Activated naive CD4-positive, alpha-beta T cell treated with anti-CD3 and anti-CD28 coated beads, Interleukin-2, amount 10 ng/mL, durations not matched to agents 7 days and 5 days (primary cell): ENCODE data around the gene PTCD3.

ENCODE experiments used
- CTCF ChIA-PET: fragments of 350-600 bp; sonication (Branson Sonifier 250); formaldehyde crosslinking; loops from one replicate; lab custom pipeline; 2021; ENCODE audit warnings: antibody characterized with exemption; lab: Charles Lee
- DNase-seq: peaks from one replicate; pipeline ENCODE4 v3.0.0-alpha.2; 2020
- H3K27ac Mint-ChIP-seq: one replicate; pipeline ENCODE4 v1.8.0; 2021; ENCODE audit warnings: mild to moderate bottlenecking, moderate library complexity, mixed read lengths
- H3K27me3 Mint-ChIP-seq: one replicate; pipeline ENCODE4 v1.8.0; 2021; ENCODE audit warnings: mild to moderate bottlenecking, mixed read lengths
- H3K36me3 Mint-ChIP-seq: one replicate; pipeline ENCODE4 v1.8.0; 2021; ENCODE audit warnings: mixed read lengths
- H3K4me1 Mint-ChIP-seq: one replicate; pipeline ENCODE4 v1.8.0; 2021; ENCODE audit warnings: mixed read lengths
- H3K4me3 Mint-ChIP-seq: one replicate; pipeline ENCODE4 v1.8.0; 2021; ENCODE audit warnings: mild to moderate bottlenecking, moderate library complexity, mixed read lengths
- H3K9me3 Mint-ChIP-seq: one replicate; pipeline ENCODE4 v1.8.0; 2021; ENCODE audit warnings: mixed read lengths

Gene PTCD3

DNA sequence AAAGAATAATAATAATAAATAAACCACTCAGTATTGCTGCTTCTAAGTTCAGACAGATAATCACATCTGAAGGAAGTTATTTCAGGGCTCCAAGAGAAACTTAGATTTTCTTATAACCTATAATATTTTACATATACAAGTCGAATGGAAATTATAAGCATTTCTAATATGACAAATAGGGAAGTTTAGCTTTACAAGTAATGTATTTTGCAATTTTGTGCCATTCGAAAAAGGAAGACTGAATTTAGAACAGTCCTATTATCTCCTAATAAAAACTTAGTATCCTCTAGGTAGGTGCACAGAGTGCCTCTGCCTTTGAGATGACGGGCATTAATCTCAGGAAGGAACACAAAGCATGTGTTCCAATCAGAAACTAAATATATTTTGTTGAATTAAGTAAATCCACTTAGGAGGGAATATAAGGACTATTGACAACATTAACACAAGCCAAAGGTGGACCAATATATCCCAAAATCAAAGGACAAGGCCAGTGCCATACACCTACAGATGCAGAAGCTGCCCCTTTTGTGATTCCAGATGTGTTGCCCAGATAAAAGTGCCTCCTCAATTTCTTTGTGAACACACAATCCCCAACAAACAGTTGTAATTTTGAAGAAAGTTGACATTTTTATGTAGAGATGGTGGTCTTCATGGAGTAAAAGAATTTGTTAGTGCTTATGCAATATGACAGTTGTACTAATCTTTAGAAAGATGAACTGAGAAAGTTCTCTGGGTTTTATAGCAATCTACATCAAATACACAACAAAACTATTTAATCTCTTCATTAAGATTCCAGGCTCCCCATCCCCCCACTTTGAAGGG is 36.6 kb downstream of the PTCD3 start:
- Mint-ChIP-seq H3K27me3 (no peaks in the 10 kb centered on the region), H3K9me3 (no peaks in the 10 kb centered on the region), H3K27ac (no peak overlapping the region), H3K36me3 (peaks cover 77% of the 10 kb centered on the region), H3K4me3 (no peak overlapping the region), H3K4me1 (no peaks in the 10 kb centered on the region)
- CTCF ChIA-PET, result no interaction called here
- DNase-seq, result no peak

DNA sequence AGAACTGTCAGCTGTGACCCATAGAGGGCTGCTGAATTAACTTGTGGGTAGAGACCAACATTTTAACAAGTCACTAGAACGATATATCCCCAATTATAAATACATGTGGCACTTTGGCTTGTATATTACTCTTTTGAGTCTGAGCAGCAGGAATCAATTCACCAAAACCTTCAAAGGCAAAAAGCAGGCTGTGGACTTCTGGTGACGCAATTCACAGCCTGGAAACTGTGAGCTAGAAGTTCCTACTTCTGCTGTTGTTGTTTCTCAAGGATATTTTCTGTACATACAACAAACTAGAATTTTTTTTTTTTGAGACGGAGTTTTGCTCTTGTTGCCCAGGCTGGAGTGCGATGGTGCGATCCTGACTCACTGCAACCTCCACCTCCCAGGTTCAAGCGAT is 37.3 kb downstream of the PTCD3 start:
- Mint-ChIP-seq H3K9me3 (no peaks in the 10 kb centered on the region), H3K27me3 (no peaks in the 10 kb centered on the region), H3K4me1 (no peaks in the 10 kb centered on the region), H3K4me3 (no peak overlapping the region), H3K36me3 (peaks cover 77% of the 10 kb centered on the region), H3K27ac (no peak overlapping the region)
- CTCF ChIA-PET, result no interaction called here
- no peak for DNase-seq

DNA sequence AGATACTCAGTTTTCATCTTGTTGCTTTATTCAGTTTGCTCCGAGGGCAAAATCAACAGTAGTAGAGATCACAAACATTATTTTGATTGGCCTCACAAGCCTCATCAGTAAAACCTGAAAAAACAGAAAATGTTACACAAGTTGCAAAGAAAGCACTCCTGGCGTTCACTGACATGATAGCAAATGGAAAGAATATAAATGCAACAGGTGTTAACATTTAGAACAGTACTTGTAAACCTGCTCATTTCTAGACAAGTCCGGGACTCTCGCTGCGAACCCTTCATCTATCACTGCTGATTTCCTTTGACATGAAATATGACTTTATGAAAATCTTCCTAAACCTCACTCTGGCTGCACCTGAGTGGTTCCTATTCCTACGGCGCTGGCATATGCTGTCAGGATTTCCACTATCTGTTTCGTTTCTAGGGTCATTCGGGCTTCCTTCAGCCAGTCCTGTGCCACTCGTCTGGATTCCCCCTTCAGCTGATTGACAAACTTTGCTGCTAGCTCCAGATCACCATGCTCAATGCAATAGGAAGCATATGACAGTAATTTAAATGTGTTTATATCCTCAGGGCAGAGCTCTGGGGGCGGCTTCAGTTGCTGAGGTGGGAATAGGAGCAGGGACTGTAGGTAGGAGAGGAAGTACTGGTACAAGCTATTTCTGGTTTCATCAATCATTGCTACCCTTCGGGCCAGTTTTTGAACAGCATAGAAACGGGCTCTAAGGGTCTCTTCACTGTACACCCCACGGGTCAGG is 38.1 kb downstream of the PTCD3 start:
- CTCF ChIA-PET, result no interaction called here
- Mint-ChIP-seq H3K4me3 (no peak overlapping the region), H3K9me3 (no peaks in the 10 kb centered on the region), H3K36me3 (peaks cover 76% of the 10 kb centered on the region), H3K4me1 (no peaks in the 10 kb centered on the region), H3K27ac (no peak overlapping the region), H3K27me3 (no peaks in the 10 kb centered on the region)
- no peak for DNase-seq

DNA sequence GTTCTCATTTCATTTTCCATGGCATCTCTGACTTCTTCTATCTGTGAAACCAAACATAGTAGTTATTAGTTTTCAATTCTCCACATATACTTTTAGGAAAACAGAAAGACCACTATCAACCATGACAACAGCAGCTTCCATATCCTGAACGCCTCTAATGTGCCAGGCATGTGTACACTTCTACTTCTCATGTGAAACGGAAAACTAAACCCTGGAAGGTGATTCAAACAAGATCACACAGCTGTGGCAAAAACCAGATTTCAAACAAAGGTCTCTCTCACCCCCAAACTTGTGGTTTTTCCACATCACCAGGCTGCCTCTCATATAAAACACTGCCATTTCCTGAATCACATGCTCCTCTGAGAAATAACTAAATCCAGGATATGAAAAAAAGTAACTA is 41.8 kb downstream of the PTCD3 start:
- no peaks in the 10 kb centered on the region for H3K4me1 Mint-ChIP-seq
- H3K27ac Mint-ChIP-seq, result no peak overlapping the region
- no peaks in the 10 kb centered on the region for H3K9me3 Mint-ChIP-seq
- CTCF ChIA-PET, result interaction anchor here (0.6 to 1.3 kb wide), 2 partner anchors 25 to 225 kb away, joined by 3 read pairs; no protein-coding TSS in a partner anchor
- no peak for DNase-seq
- peaks cover 72% of the 10 kb centered on the region for H3K36me3 Mint-ChIP-seq
- no peak overlapping the region for H3K4me3 Mint-ChIP-seq
- H3K27me3 Mint-ChIP-seq, result no peaks in the 10 kb centered on the region

DNA sequence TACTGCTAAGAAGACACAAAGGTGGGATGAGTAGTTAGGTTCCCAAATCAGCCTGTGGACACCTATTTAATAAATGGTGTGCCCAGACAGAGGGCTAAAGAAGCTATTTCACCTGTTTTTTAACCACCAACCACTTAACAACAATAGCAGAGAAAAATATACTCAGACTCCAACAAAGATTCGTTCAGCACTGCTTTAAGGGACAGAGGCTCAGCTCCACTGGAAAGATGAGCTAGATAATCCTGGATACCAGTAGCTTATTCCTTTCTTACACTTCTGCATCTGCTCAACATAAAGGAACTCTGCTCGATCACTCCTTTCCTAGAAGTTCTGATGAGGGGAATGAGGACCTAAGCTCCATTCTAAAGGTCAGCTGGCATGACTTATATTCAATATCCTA is 44.5 kb downstream of the PTCD3 start:
- DNase-seq, result no peak
- H3K36me3 Mint-ChIP-seq, result peaks cover 67% of the 10 kb centered on the region
- H3K27me3 Mint-ChIP-seq, result no peaks in the 10 kb centered on the region
- no peak overlapping the region for H3K4me3 Mint-ChIP-seq
- H3K4me1 Mint-ChIP-seq, result no peaks in the 10 kb centered on the region
- H3K27ac Mint-ChIP-seq, result no peak overlapping the region
- H3K9me3 Mint-ChIP-seq, result no peaks in the 10 kb centered on the region
- CTCF ChIA-PET, result interaction anchor here (1.2 kb wide), 1 partner anchor 323 kb away, joined by 4 read pairs; no protein-coding TSS in a partner anchor

DNA sequence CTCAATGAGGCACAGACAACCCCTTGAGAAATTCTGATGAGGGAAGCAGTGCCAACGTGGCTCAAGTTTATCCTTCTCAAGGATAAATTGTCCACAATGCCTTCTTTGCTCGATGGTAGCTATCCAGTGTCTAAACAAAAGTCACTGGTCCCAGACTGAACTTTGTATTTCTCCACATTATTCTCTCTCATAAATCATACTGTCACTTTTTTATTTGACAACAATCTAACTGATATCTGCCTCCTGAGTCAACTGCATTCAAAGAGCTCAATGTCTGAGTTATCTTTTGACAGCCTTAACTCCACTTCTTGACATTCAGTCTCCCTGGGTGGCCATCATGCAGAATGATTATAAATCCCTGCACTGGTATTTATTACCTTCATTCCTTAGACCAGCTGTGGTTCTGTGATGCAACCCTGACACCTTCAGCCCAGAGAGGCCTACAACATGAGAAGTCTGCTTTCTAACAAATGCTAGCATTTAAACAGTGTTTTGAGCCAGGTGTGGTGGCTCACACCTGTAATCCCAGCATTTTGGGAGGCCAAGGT is 51.0 kb downstream of the PTCD3 start:
- H3K4me1 Mint-ChIP-seq, result no peaks in the 10 kb centered on the region
- CTCF ChIA-PET, result no interaction called here
- H3K27ac Mint-ChIP-seq, result no peak overlapping the region
- no peaks in the 10 kb centered on the region for H3K9me3 Mint-ChIP-seq
- no peak for DNase-seq
- peaks cover 59% of the 10 kb centered on the region for H3K36me3 Mint-ChIP-seq
- no peak overlapping the region for H3K4me3 Mint-ChIP-seq
- no peaks in the 10 kb centered on the region for H3K27me3 Mint-ChIP-seq

DNA sequence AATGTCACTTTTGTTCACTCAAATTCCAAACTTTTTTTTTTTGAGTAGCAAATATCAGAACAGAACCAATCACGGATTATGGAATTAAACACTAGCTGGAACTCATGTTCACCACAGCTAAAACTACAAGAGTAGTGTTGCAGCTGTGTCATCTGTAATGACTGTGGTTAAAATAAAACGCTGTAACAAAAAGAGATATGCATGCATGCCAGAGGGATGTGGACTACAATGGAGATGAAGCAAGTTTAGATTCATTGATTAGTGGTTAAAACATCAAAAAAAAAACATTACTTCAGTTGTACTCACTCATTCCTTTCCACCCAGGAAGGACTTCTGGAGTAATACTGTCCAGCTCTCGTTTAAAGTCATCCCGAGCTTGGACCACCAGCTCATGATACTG is 52.3 kb downstream of the PTCD3 start:
- Mint-ChIP-seq H3K9me3 (no peaks in the 10 kb centered on the region), H3K36me3 (peaks cover 61% of the 10 kb centered on the region), H3K4me3 (no peak overlapping the region), H3K27me3 (no peaks in the 10 kb centered on the region), H3K4me1 (no peaks in the 10 kb centered on the region), H3K27ac (no peak overlapping the region)
- no peak for DNase-seq
- CTCF ChIA-PET, result interaction anchor here (0.6 kb wide), 1 partner anchor 45 kb away, joined by 6 read pairs; no protein-coding TSS in a partner anchor

DNA sequence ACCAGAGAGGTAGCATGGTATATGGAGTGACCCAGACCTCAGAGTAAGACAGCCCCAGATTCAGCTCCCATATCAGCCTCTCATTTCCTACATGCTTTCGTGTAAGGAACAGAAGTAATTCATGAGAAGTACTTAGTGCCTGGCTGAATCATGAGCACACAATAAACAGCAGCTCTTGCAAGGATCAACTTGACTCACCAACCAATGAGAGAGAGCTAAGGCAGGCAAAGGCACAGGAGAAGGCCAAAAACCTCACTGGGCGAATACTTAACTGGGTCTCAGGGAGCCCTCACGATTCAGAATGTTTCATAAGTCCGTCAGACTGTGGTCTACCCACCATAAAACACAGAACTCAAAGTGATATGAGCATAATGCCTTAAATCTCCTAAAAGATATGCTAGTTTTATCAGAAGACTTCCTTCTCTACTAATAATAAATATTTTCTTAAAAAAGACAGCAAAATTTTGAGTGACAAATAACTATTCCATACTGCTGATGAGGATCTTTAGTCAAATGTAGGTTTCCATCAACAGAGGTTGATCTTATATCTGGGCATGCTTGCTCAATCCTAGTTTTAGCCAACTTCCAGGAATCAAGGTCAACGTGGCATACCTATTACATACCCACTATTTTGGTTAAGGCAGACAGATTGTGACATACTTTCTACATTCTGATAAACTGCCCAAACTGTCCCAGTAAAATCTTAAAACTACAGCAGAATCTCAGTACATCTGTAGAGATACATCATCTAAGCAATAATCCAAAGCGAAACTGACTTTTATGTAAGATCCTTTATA is 54.3 kb downstream of the PTCD3 start:
- CTCF ChIA-PET, result no interaction called here
- H3K27me3 Mint-ChIP-seq, result no peaks in the 10 kb centered on the region
- H3K36me3 Mint-ChIP-seq, result peaks cover 57% of the 10 kb centered on the region
- H3K9me3 Mint-ChIP-seq, result no peaks in the 10 kb centered on the region
- H3K27ac Mint-ChIP-seq, result no peak overlapping the region
- H3K4me3 Mint-ChIP-seq, result no peak overlapping the region
- DNase-seq, result no peak
- H3K4me1 Mint-ChIP-seq, result no peaks in the 10 kb centered on the region

DNA sequence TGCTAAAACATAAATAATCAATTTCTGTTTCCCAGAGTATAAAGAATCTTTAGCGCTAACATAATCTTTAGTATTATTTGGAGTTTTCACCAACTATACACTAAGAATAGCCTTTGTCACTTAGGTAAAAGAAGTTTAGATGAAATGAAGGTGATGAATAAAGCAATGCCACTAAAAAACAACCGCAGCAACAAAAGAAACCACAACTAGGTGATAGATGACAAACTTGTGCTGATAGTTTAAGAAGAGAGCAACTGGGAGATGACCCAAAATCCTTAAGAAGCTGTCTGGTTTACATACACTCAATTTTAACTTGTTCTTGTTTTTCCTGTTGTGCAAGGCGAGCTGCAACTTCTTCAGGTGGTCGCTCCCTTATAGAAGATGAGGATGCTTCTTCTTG is 64.4 kb downstream of the PTCD3 start:
- Mint-ChIP-seq H3K9me3 (no peaks in the 10 kb centered on the region), H3K4me3 (no peak overlapping the region), H3K27ac (no peak overlapping the region), H3K36me3 (peaks cover 51% of the 10 kb centered on the region), H3K4me1 (peaks cover 7% of the 10 kb centered on the region), H3K27me3 (no peaks in the 10 kb centered on the region)
- no peak for DNase-seq
- CTCF ChIA-PET, result no interaction called here

DNA sequence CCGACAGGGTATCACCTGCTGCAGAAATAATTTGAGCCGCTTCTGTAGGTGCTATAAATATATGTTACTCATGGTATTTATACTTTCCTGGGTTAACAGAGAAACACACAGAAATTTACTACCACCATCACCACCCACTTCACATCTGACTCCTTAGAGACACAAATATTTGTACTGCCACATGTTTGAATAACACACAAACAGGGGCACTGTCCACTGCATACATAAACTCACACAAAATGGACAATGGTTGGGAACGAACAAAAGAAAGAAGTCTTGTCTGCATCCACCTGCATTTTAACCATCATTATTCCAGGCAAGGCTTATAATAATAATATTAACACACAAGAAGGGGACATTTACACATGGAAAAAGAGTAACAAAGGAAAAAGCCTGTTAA is 65.3 kb downstream of the PTCD3 start:
- H3K4me3 Mint-ChIP-seq, result no peak overlapping the region
- peaks cover 56% of the 10 kb centered on the region for H3K36me3 Mint-ChIP-seq
- DNase-seq, result no peak
- peaks cover 13% of the 10 kb centered on the region for H3K4me1 Mint-ChIP-seq
- H3K9me3 Mint-ChIP-seq, result no peaks in the 10 kb centered on the region
- no peak overlapping the region for H3K27ac Mint-ChIP-seq
- CTCF ChIA-PET, result no interaction called here
- no peaks in the 10 kb centered on the region for H3K27me3 Mint-ChIP-seq

DNA sequence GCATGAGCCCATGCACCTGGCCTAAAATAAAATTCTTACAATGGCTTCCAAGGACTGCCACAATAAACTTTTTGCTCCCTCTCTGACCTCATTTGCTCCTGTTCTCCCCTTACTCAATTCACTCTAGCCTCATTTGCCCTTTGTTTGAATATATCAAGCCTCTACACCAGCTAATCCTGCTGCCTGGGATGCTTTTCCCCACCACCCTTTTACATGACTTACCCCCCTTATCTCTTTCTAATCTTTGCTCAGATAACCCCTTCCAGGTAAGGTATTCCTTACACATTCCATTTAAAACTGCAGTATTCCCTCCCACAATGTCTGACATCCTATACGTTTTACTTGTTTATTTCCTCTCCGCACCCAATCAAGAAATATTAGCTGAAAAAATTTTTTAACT is 66.6 kb downstream of the PTCD3 start:
- Mint-ChIP-seq H3K27me3 (no peaks in the 10 kb centered on the region), H3K4me1 (peaks cover 17% of the 10 kb centered on the region), H3K9me3 (no peaks in the 10 kb centered on the region), H3K4me3 (no peak overlapping the region), H3K36me3 (peaks cover 59% of the 10 kb centered on the region), H3K27ac (no peak overlapping the region)
- no peak for DNase-seq
- CTCF ChIA-PET, result no interaction called here

DNA sequence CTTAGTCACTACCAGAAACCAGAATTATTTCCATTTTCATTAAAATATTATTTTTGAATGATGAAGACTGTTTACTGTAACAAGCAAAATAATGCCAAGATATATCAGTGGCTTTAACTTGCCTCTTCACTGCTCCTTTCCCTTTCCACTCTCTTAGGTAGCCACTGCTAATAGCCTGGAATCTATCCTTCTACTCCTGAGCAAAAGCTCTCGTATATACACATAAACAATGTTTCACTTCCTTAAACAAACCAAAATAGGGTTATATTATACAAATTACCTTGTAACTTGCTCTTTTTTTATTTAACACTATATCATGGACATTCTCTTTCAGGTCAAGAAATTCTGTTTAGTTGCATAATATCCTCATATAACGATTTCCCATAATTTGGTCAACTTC is 68.4 kb downstream of the PTCD3 start:
- Mint-ChIP-seq H3K9me3 (no peaks in the 10 kb centered on the region), H3K36me3 (peaks cover 59% of the 10 kb centered on the region), H3K4me3 (no peak overlapping the region), H3K27ac (peak overlapping the region; percentile 31), H3K27me3 (no peaks in the 10 kb centered on the region), H3K4me1 (peaks cover 17% of the 10 kb centered on the region)
- DNase-seq, result no peak
- CTCF ChIA-PET, result no interaction called here

DNA sequence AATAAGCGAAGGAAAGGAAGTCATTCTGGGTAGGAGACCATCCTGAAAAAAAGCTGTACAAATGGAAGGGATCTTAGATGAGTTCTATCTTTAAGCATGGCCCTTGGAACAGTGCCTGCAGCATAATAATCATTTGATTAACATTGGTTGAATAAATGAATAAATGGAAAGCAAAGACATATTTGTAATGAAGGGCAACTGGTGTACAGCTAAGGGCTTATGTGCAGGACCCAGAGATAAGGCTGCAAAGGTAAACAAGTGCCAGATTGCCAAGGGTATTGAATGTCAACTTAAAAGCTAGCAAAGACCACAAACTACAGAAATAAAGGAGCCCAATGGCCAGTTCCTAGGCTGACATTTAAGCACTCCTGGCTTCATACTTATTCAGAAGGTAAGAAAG is 69.8 kb downstream of the PTCD3 start:
- Mint-ChIP-seq H3K4me1 (peaks cover 17% of the 10 kb centered on the region), H3K4me3 (no peak overlapping the region), H3K27ac (no peak overlapping the region), H3K36me3 (peaks cover 55% of the 10 kb centered on the region), H3K9me3 (no peaks in the 10 kb centered on the region), H3K27me3 (no peaks in the 10 kb centered on the region)
- no peak for DNase-seq
- CTCF ChIA-PET, result interaction anchor here (0.6 kb wide), 1 partner anchor 11 kb away, joined by 4 read pairs; no protein-coding TSS in a partner anchor

DNA sequence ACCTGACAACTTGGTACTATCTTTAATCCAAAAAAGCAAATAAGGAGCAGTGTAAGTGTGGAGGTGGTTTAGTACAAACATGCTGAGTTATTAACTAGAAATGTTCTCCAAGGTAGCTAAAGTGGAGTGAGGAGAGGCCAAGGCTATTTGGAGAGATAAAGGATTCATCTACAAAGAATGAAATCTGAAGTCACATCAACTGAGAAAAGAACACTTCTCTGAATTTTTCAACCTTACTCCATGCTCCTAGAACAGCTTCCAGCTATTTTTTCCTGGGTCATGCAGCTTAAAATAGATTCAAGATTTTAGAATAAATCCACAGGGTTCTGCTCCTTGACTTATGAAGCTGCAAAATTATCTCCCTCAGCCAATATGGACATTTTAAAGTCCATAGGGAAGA is 70.6 kb downstream of the PTCD3 start:
- H3K4me1 Mint-ChIP-seq, result peaks cover 20% of the 10 kb centered on the region
- no peaks in the 10 kb centered on the region for H3K27me3 Mint-ChIP-seq
- DNase-seq, result no peak
- H3K27ac Mint-ChIP-seq, result peak overlapping the region; percentile 9
- CTCF ChIA-PET, result no interaction called here
- H3K4me3 Mint-ChIP-seq, result no peak overlapping the region
- no peaks in the 10 kb centered on the region for H3K9me3 Mint-ChIP-seq
- peaks cover 53% of the 10 kb centered on the region for H3K36me3 Mint-ChIP-seq
